Adipocyte (in vitro differentiated cells): ENCODE measurements around the gene WNT9A.
"Not testable (repeated sequence)": the region's sequence is repeated elsewhere in the genome, so short reads cannot be mapped to it uniquely, and the experiment has no call there.

Source experiments
- DNase-seq: peaks from one replicate; pipeline ENCODE4 v3.0.0-alpha.2; 2015; ENCODE audit warnings: low read depth
- H3K27me3 ChIP-seq: replicated peaks from 2 replicates; pipeline ENCODE4 v1.7.0; 2013; ENCODE audit warnings: mild to moderate bottlenecking, low read length, moderate library complexity; ENCODE audit not compliant: control insufficient read depth, insufficient read depth
- H3K36me3 ChIP-seq: 2 replicates; pipeline ENCODE4 v1.7.0; 2013; ENCODE audit warnings: low read length, mild to moderate bottlenecking, moderate library complexity; ENCODE audit not compliant: control insufficient read depth, insufficient read depth, severe bottlenecking
- H3K4me1 ChIP-seq: 2 replicates; pipeline ENCODE4 v1.7.0; 2013; ENCODE audit warnings: mild to moderate bottlenecking, low read length, moderate library complexity; ENCODE audit not compliant: control insufficient read depth, insufficient read depth
- H3K4me3 ChIP-seq: 2 replicates; pipeline ENCODE4 v1.7.0; 2013; ENCODE audit warnings: mild to moderate bottlenecking, low read length, moderate library complexity
- H3K9ac ChIP-seq: 2 replicates; pipeline ENCODE4 v1.7.0; 2013; ENCODE audit warnings: mild to moderate bottlenecking, low read length, moderate library complexity
- H3K9me3 ChIP-seq: 2 replicates; pipeline ENCODE4 v1.7.0; 2013; ENCODE audit warnings: mild to moderate bottlenecking, low read length, moderate library complexity; ENCODE audit not compliant: control insufficient read depth

The WNT9A gene

DNA sequence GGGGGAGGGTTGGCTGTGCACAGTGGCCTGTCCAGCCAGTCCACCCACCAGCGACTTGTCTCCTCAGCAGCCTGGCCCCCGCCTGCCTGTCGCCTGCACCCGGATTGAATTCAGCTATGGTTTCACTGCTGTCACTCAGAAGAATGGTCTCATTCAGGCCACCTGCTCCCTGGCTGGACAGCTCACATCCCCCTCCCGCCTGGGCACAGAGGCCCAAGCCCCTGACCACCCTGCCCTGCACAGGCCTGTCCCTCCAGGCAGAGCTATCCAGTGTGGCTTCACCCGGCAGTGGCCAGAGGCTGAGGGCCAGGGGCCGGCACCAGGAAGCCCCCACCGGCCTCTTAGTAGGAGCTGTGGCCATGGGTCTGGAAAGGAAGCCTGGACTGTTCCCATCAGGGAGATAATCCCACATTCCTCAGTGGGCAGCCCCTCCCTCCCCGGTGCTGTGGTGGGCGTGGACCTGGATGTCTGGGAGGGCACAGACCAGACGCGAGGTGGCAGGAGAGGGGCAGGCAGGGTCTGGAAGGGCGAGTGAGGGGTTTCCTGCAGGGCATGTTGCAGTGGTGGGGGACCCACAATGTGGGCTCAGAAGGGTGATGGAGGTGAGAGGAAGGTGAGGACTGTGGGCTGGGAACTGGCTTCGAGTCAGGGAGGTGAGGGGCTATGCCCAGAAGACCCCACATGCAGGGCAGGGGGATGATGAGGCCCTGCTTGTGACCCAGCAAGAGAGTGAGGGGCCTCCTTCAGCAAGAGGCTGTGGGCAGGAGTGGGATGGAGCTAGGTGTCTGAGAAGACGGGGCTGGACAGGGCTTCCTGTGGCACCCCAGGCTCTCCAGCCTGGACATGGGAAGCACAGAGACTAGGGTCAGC, 30.4 kb downstream of the WNT9A start:
- Histone ChIP-seq H3K4me1 (no peaks in the 10 kb centered on the region), H3K9ac (no peak overlapping the region), H3K4me3 (no peak overlapping the region), H3K9me3 (no peaks in the 10 kb centered on the region), H3K36me3 (no peaks in the 10 kb centered on the region), H3K27me3 (peaks cover 5% of the 10 kb centered on the region)
- no peak for DNase-seq

DNA sequence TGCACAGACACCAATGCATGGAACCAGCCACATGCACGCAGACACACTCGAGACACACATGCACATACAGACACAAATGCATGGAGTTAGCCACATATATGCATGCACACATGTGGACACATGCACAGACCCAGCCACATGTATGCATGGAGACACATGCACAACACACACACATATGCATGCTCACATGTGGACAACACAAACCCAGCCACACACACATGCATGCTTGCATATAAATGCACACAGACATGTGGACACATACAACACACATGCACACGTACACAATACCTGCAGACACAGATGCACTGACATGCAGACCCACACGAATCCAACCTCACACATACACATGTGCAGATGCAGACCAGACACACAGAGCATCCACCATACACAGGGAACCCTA, 31.1 kb downstream of the WNT9A start:
- H3K36me3 ChIP-seq = no peaks in the 10 kb centered on the region
- DNase-seq = no peak
- H3K9me3 ChIP-seq = no peaks in the 10 kb centered on the region
- H3K9ac ChIP-seq = no peak overlapping the region
- no peaks in the 10 kb centered on the region for H3K4me1 ChIP-seq
- no peak overlapping the region for H3K4me3 ChIP-seq
- peaks cover 5% of the 10 kb centered on the region for H3K27me3 ChIP-seq

DNA sequence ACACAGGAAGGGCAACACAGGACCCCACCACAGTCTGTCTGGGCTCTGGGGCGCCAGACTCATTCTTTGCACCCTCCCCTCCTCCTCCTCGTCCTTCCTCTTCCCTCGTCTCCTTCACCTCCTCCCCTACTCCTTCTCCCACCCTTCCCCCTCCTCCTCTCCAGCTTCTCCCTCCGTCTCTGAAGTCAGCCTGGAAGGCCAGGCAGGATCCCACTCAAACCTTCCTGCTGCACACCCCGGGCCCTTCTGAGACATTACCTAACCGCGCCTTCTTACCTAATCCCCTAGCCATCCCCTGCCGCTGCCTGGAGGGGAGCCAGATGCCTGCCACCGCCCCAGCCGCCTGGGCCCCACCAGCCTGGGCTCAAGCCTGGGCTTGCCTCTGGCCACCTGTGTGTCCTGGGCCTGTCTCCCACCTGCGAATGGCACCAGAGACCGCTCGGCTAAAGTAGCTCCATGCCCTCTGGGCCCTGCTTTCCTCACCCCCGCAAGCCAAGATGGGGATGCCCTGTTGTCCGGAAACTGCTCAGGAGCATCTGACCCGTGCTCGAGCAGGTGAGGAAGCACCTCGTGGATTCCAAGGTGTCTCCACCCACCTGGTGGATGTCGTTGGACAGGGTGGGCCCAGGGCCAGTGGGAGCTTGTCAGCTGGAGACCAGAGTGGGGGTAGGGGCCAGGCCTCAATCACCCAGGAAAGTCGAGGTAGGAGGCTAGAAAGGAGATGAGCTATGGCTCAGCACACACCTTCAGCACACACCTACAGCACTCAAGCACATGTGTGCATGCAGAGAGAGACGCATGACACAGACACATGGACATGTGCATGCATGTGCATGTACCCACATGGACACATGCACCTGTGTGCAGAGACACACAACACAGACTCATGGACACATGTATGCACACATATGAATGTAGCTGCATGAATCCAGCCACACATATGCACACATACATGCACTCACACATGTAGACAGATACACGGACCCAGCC, 31.9 kb downstream of the WNT9A start:
- Histone ChIP-seq H3K4me3 (no peak overlapping the region), H3K9me3 (no peaks in the 10 kb centered on the region), H3K36me3 (no peaks in the 10 kb centered on the region), H3K4me1 (peaks cover 6% of the 10 kb centered on the region), H3K9ac (no peak overlapping the region), H3K27me3 (peaks cover 5% of the 10 kb centered on the region)
- no peak for DNase-seq

DNA sequence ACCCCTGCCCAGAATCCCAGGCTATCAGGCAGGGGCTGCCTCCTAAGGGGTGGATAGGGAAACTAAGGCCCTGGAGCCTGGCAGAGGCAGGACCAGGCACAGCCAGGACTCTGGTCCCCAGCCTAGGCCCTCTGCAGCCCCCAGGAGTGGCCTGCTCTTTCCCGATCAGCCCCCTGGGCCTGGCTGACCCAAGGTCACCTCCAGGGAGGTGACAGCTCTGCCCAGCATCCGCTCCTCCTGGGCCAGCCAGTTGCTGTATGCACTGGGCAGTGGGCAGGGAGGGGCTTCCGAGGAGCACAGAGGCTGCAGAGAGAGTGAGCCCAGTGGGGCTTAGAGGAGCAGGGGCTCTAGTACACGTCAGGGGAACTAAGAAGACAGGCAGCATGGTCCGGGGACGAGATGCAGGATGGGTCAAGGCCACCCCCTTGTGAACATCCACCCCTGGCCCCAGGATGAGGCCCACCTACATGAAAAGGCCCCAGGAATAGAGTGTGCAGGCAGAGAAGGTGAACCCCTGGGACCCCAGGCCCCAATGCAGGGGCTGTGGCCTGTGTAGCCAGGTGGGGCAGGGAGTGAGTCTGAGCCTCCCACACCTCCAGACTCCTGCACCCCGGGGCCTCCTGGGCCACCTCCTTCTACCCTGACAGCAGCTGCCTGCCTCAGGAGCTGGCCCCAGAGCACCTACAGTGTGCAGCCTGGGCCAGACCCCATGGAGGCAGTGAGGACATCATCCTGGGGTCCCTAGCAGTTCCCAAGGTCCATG, 32.8 kb downstream of the WNT9A start:
- H3K27me3 ChIP-seq = peaks cover 5% of the 10 kb centered on the region
- H3K9ac ChIP-seq = no peak overlapping the region
- H3K4me1 ChIP-seq = peaks cover 15% of the 10 kb centered on the region
- H3K4me3 ChIP-seq = no peak overlapping the region
- no peak for DNase-seq
- no peaks in the 10 kb centered on the region for H3K9me3 ChIP-seq
- H3K36me3 ChIP-seq = no peaks in the 10 kb centered on the region

DNA sequence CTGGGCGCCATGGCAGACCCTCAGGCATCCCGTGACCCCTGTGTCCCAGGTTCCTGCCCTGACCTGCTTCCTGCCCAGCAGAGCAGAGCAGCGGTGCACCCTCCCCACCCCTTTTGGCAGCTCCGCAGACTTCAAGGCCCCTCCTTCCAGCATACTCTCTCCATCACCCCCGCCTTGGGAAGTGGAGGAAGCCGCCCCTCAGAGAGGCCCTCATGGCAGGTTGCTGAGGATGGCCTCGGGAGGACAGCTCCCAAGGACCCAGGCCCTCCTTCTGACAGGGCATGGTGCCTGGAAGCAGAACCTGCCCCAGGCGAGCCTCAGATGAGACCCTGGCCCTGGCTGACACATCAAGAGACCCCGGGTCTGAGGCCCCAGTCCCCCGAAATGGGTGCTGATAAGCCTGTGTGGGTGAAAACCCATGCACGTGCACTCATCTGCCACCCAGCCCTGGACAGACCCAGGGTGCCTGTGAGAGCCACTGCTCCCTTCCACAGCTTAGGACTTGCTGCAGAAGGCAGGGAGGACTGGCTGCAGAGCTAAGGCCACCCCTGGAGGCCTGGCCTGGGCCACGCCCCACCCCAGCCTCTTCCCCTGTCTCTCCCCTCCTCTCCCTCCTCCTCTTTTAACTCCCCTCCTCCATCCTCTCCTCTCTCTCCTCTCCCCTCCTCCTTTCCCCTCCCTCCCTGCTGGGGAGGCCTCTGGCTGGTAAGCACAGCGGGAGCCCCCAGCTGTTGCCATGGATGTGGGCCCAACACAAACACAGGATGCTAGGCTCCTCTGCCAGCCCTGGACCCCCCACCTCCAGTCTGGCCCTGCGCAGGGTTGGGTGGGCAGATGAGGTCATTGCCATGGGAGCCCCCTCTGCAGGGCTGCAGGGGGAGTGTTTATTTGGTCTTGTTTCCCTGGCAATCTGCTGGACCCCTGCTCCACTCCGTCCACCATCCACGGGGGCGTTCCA, 33.7 kb downstream of the WNT9A start:
- no peak overlapping the region for H3K4me3 ChIP-seq
- H3K36me3 ChIP-seq = no peaks in the 10 kb centered on the region
- no peak overlapping the region for H3K9ac ChIP-seq
- DNase-seq = no peak
- H3K4me1 ChIP-seq = peaks cover 16% of the 10 kb centered on the region
- peaks cover 5% of the 10 kb centered on the region for H3K27me3 ChIP-seq
- no peaks in the 10 kb centered on the region for H3K9me3 ChIP-seq

DNA sequence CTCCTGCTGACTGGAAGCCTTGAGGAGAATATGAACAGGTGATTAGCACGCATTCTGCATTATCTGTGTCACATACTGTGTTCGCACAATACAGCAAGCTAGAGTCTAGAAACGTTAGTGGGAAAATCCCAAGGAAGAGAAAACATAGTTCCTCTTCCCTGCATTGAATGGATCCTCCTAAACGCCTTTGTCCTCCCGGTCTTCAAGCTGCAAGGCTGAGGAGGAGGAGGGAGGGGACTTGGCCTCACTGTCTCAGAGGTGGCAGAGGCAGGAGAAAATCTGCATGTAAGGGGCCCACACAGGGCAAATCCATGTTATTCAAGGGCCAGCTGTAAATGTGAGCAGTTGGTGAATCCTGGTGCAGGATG, 34.4 kb downstream of the WNT9A start:
- H3K4me1 ChIP-seq = peaks cover 16% of the 10 kb centered on the region
- no peaks in the 10 kb centered on the region for H3K9me3 ChIP-seq
- H3K27me3 ChIP-seq = peaks cover 5% of the 10 kb centered on the region
- no peak for DNase-seq
- no peak overlapping the region for H3K4me3 ChIP-seq
- no peak overlapping the region for H3K9ac ChIP-seq
- no peaks in the 10 kb centered on the region for H3K36me3 ChIP-seq

DNA sequence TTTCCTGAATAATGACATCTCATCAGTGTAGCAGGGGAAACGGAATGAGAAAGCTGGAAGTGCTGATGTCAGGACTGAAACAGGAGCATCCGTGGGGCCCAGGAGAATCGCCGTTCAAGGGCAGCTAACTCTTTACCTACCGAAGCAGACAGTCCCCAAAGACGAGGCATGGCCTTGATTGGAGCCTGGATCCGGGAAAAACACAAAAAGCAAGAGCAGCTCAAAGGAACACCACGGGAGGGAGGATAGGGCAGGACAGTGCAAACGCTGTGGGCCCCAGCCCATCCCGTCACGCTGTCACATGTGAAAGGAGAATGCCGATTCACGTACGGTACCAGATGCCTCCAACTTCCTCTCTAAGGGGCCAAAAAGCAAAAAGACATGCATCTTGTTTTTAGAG, 34.9 kb downstream of the WNT9A start:
- H3K4me1 ChIP-seq = peaks cover 16% of the 10 kb centered on the region
- peaks cover 5% of the 10 kb centered on the region for H3K27me3 ChIP-seq
- H3K9ac ChIP-seq = no peak overlapping the region
- no peaks in the 10 kb centered on the region for H3K9me3 ChIP-seq
- no peak overlapping the region for H3K4me3 ChIP-seq
- no peak for DNase-seq
- H3K36me3 ChIP-seq = no peaks in the 10 kb centered on the region

DNA sequence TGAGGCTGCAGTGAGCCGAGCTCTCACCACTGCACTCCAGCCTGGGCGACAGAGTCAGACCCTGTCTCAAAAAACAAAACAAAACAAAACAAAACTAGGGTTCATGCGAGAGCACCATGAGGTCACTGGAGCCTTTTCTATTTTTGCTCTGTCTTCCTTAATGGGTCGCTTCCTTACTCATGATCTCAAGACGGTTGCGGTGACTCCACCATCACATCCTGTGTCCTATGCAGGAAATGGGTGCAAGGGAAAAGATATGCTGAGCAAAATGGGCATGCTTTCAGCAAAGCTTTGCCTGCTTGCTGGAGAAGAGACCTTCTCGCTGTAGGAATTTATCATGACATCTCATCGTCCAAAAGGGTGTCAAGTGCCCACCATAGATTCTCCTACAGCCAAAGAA, 36.4 kb downstream of the WNT9A start:
- Histone ChIP-seq H3K27me3 (peaks cover 5% of the 10 kb centered on the region), H3K36me3 (no peaks in the 10 kb centered on the region), H3K4me1 (peaks cover 16% of the 10 kb centered on the region), H3K9me3 (no peaks in the 10 kb centered on the region), H3K9ac (no peak overlapping the region), H3K4me3 (no peak overlapping the region)
- no peak for DNase-seq

DNA sequence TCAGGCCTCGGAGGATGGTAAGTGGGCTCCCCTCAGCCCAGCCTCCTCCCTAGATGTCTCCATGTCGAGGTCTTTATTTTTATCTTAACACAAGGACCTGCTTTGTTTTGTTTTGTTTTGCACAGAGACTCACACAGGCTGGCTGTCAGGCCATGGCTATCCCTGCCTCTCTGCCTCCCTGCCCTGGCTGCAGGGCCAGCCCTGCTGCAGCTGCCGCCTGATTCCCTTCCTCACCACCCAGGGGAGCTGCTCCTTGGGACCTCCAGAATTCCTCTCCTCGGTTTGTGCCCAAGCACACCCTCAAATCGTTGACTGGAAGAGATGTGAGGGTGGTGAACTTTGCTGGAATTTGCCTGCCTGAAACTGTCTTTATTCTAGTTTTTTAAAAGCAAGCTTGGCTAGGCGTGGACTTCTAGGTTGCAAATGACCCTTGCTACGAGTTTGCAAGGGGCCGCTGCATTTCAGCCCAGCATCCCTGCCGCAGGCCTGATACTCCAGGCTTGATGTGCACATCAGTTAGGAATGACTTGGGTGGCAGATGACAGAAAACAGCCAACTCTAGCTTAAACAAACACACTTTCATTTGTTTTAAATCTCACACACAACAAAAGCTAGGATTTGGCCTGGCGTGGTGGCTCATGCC, 37.1 kb downstream of the WNT9A start:
- peaks cover 16% of the 10 kb centered on the region for H3K4me1 ChIP-seq
- H3K36me3 ChIP-seq = no peaks in the 10 kb centered on the region
- peak; percentile 37 for DNase-seq
- peaks cover 5% of the 10 kb centered on the region for H3K27me3 ChIP-seq
- H3K9me3 ChIP-seq = no peaks in the 10 kb centered on the region
- H3K4me3 ChIP-seq = no peak overlapping the region
- peak overlapping the region; percentile 59 for H3K9ac ChIP-seq

DNA sequence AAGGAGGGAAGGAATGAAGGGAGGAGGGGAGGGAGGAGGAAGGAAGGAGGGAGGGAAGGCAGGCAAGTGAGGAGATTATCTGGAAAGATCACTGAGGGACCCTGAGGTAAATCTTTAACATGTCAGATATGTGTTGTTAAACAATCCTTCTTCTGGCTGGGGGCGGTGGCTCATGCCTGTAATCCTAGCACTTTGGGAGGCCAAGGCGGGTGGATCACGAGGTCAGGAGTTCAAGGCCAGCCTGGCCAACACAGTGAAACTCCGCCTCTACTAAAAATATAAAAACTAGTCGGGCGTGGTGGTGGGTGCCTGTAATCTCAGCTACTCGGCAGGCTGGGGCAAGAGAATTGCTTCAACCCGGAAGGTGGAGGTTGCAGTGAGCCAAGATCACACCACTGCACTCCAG, 37.8 kb downstream of the WNT9A start:
- not testable (repeated sequence) for H3K36me3 ChIP-seq, DNase-seq, H3K9me3 ChIP-seq, H3K4me3 ChIP-seq, H3K27me3 ChIP-seq
- Histone ChIP-seq H3K4me1 (peaks cover 16% of the 10 kb centered on the region), H3K9ac (peak overlapping the region; percentile 59)
